AG04450 (cell line): ENCODE results near the gene DACT1. TPM values are rescaled to one million over a fixed set of nuclear protein-coding genes. Genes with fewer than 3 reads are reported as not detected.

Source experiments
- CTCF ChIA-PET: fragments of 300-600, 350-600 bp; formaldehyde crosslinking; extraction: SDS; loops from one replicate; lab custom pipeline; 2022; ENCODE audit warnings: antibody characterized with exemption, inconsistent platforms; lab: Charles Lee
- POLR2A ChIA-PET: fragments of 350-600 bp; formaldehyde crosslinking; extraction: SDS; loops from one replicate; lab custom pipeline; 2021; ENCODE audit warnings: antibody characterized with exemption, inconsistent platforms; lab: Yijun Ruan, JAX
- DNase-seq: peaks from one replicate; pipeline ENCODE4 v3.0.0-alpha.2; 2011; ENCODE audit warnings: low read depth, low spot score
- H3K27ac ChIP-seq: one replicate; pipeline ENCODE4 v1.5.1; 2012; ENCODE audit warnings: low read depth, low read length, control low read depth
- H3K27me3 ChIP-seq: one replicate; pipeline ENCODE4 v1.6.0; 2012; ENCODE audit warnings: low read length; ENCODE audit not compliant: control insufficient read depth, insufficient read depth
- H3K4me3 ChIP-seq: 2 replicates; pipeline ENCODE4 v1.5.1; 2011; ENCODE audit warnings: mild to moderate bottlenecking, low read depth, low read length, control low read depth
- H3K9me3 ChIP-seq: 2 replicates; pipeline ENCODE4 v1.5.1; 2012; ENCODE audit warnings: low read length; ENCODE audit not compliant: control insufficient read depth, insufficient read depth
- polyA plus RNA-seq: library from polyadenylated mRNA; depleted of rRNA; stranded (reverse); fragments of >200 nt; gene quantifications from 2 replicates; pipeline ENCODE4 v1.2.3, GENCODE V29; 2011
- TF ChIP-seq, protein P1 (sequence below): IDR thresholded peaks from 2 replicates; pipeline ENCODE4 v1.5.1; 2011; ENCODE audit warnings: low read depth, low read length, control low read depth, inconsistent platforms

Gene DACT1
- polyA plus RNA-seq, 1 experiment: 6.1 TPM

GRCh38 chr14:58598028-58598803 lies 39.5 kb upstream of the DACT1 start:
- Histone ChIP-seq H3K27me3 (no peaks in the 10 kb centered on the region), H3K27ac (no peak overlapping the region), H3K9me3 (no peaks in the 10 kb centered on the region), H3K4me3 (no peak overlapping the region)
- ChIA-PET POLR2A (interaction anchor here (0.7 kb wide), 1 partner anchor 15 kb away, joined by 4 read pairs; no protein-coding TSS in a partner anchor), CTCF (no interaction called here)
- TF ChIP-seq, protein P1, sequence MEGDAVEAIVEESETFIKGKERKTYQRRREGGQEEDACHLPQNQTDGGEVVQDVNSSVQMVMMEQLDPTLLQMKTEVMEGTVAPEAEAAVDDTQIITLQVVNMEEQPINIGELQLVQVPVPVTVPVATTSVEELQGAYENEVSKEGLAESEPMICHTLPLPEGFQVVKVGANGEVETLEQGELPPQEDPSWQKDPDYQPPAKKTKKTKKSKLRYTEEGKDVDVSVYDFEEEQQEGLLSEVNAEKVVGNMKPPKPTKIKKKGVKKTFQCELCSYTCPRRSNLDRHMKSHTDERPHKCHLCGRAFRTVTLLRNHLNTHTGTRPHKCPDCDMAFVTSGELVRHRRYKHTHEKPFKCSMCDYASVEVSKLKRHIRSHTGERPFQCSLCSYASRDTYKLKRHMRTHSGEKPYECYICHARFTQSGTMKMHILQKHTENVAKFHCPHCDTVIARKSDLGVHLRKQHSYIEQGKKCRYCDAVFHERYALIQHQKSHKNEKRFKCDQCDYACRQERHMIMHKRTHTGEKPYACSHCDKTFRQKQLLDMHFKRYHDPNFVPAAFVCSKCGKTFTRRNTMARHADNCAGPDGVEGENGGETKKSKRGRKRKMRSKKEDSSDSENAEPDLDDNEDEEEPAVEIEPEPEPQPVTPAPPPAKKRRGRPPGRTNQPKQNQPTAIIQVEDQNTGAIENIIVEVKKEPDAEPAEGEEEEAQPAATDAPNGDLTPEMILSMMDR: no peak
- no peak for DNase-seq

DNA sequence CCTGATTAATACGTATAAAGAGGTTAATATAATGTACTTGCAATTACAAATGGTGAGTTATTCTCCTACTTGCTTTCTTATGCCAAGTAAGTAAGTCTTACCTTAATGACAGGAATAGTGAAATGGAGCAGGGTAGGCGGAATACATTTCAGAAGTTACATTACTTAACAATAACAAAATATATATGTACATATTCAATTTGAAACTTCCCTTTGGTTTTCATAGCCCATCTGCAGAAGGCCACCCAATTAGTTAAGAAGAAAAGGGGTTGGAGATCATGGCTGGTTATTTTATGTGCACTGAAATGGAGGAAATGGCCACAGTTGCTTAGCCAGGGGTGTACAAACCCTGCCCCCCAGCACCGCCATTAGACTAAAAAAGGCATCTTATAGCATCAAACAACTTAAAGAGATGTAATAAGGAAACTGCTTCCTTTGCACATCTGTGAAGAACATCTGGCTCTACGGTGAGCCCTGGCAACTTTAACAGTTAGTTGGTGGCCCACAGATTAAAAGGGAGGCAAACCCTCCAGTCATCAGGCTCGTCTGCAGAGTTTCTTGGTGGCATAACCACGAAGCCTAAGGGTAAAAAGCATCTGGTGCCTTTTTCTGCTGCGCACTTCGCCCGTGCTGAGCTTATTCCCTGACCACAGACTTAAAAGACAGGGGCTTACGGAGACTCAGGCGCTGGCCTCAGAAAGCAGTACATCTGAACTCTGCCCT lies 38.8 kb upstream of the DACT1 start:
- POLR2A ChIA-PET: no interaction called here
- TF ChIP-seq, protein P1: no peak
- Histone ChIP-seq H3K4me3 (no peak overlapping the region), H3K27me3 (no peaks in the 10 kb centered on the region), H3K27ac (no peak overlapping the region), H3K9me3 (no peaks in the 10 kb centered on the region)
- CTCF ChIA-PET: no interaction called here
- no peak for DNase-seq

DNA sequence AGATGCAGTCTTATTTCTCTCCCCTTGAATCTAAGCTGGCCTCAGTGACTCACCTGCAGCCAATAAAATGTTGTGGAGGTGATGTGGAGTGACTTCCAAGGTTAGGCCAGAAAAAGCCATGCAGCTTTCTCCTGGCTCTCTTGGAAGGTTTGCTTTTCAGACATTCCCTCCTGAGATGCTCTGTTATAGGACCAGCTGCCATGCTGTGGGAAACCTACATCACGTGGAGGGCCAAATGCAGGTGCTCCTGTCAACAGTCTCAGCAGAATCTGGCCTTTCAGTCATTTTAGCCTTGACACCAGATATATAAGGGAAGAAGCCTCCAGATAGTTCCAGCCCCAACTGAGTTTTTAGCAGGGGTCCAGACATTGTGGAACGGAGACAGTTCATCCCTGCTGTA lies 38.1 kb upstream of the DACT1 start:
- TF ChIP-seq, protein P1: no peak
- H3K27me3 ChIP-seq: no peaks in the 10 kb centered on the region
- no peak overlapping the region for H3K4me3 ChIP-seq
- no peaks in the 10 kb centered on the region for H3K9me3 ChIP-seq
- CTCF ChIA-PET: no interaction called here
- H3K27ac ChIP-seq: no peak overlapping the region
- no peak for DNase-seq
- POLR2A ChIA-PET: no interaction called here

- CTCF ChIA-PET: interaction anchor here (1.0 kb wide), 1 partner anchor 31 kb away, joined by 3 read pairs; no protein-coding TSS in a partner anchor
- H3K27me3 ChIP-seq: no peaks in the 10 kb centered on the region
- POLR2A ChIA-PET: no interaction called here
- no peaks in the 10 kb centered on the region for H3K9me3 ChIP-seq
- no peak overlapping the region for H3K27ac ChIP-seq
- TF ChIP-seq, protein P1: no peak
- no peak overlapping the region for H3K4me3 ChIP-seq
- no peak for DNase-seq
Measured at GRCh38 chr14:58605465-58605864, 32.3 kb upstream of the DACT1 start.
